Suprapubic skin (tissue), 3 donors: Measurements from ENCODE around the gene MORC2.

ENCODE experiments used
- CTCF ChIP-seq, 2 donors: fragments of 200-600 bp in 1 of 2; fragments of 450-650 bp in 1 of 2; sonication (generic) in 1 of 2; IDR thresholded peaks; one replicate each; pipeline ENCODE4 v1.5.1; 2016 to 2019; ENCODE audit warnings: antibody characterized with exemption in 2 of 2, mild to moderate bottlenecking in 1 of 2, moderate library complexity in 1 of 2
- EP300 ChIP-seq: sonication (generic); formaldehyde crosslinking; IDR thresholded peaks from one replicate; pipeline ENCODE4 v1.6.1; 2017; ENCODE audit warnings: antibody characterized with exemption
- POLR2A ChIP-seq, 2 donors: fragments of 450-650 bp; IDR thresholded peaks; one replicate each; pipeline ENCODE4 v1.6.1; 2017; ENCODE audit warnings: antibody characterized with exemption in 2 of 2, mild to moderate bottlenecking in 2 of 2, moderate library complexity in 2 of 2

GRCh38 chr22:30885591-30885990 lies 83.0 kb downstream of the MORC2 start:
- TF ChIP-seq POLR2A (IDR thresholded peaks at IDR 0.05) (no peak), CTCF (IDR thresholded peaks at IDR 0.05) (no peak), EP300 (no peak)
